HCT116 (cell line): ENCODE results near the gene AGBL1. TPM values are rescaled to one million over a fixed set of nuclear protein-coding genes. Genes with fewer than 3 reads are reported as not detected.

Experiments
- ATAC-seq: fragments of 200-7000 bp; cut with Tn5 transposase; 2 replicates; pipeline ENCODE4 v1.9.1; 2020; ENCODE audit warnings: mild to moderate bottlenecking, moderate library complexity
- BruUV-seq: library from RNA; stranded (reverse); fragments of 400-500 nt; replicated peaks from 2 replicates; lab custom pipeline; 2021; lab: Mats Ljungman, UMichigan
- CTCF ChIA-PET: fragments of 300-600 bp; sonication (Branson Sonifier 250); formaldehyde crosslinking; loops from one replicate; lab custom pipeline; 2021; ENCODE audit warnings: antibody characterized with exemption; lab: Charles Lee
- POLR2A ChIA-PET: fragments of 300-600, 350-600 bp; sonication (Branson Sonifier 250); formaldehyde crosslinking; loops from one replicate; lab custom pipeline; 2021; ENCODE audit warnings: antibody characterized with exemption; lab: Charles Lee
- RAD21 ChIA-PET, 2 experiments: fragments of 300-600 bp; sonication (Branson Sonifier 250); formaldehyde crosslinking; loops; one replicate each; lab custom pipeline; 2023; ENCODE audit warnings: low total read pairs in 2 of 2; ENCODE audit not compliant: uncharacterized antibody in 2 of 2, unreplicated experiment in 2 of 2, low non-redundant PET in 1 of 2; lab: Charles Lee
- DNase-seq: peaks from one replicate; pipeline ENCODE4 v3.0.0-alpha.2; 2010; ENCODE audit warnings: low read depth, low spot score
- H2AFZ ChIP-seq: fragments of 200-600 bp; shearing (Covaris generic), sonication (generic); 2 replicates; pipeline ENCODE4 v1.6.1; 2017; ENCODE audit warnings: low read depth, mixed run types, mixed read lengths, antibody characterized with exemption, low read length; ENCODE audit not compliant: poor library complexity, severe bottlenecking
- H3K27ac ChIP-seq: 2 replicates; pipeline ENCODE4 v1.5.1; 2012; ENCODE audit warnings: low read depth, low read length
- H3K27me3 ChIP-seq: fragments of 200-600 bp; sonication (generic); 2 replicates; pipeline ENCODE4 v1.6.1; 2016; ENCODE audit warnings: mixed run types, low read length, mixed read lengths; ENCODE audit not compliant: insufficient read depth
- H3K36me3 ChIP-seq, 2 experiments: fragments of 200-500 bp in 1 of 2; fragments of 200-600 bp in 1 of 2; sonication (Bioruptor generic) in 1 of 2; sonication (generic) in 1 of 2; 2 replicates each; pipeline versions ENCODE4 v1.5.1 to v1.6.1; 2014 to 2016; ENCODE audit warnings: low read length in 2 of 2, inconsistent platforms in 1 of 2, mixed read lengths in 1 of 2, mixed run types in 1 of 2; ENCODE audit not compliant: insufficient read depth in 2 of 2, control insufficient read depth in 1 of 2
- H3K4me1 ChIP-seq, 2 experiments: fragments of 200-600 bp in 1 of 2; sonication (generic) in 1 of 2; 2 replicates each; pipeline versions ENCODE4 v1.5.1 to v1.6.1; 2012 to 2017; ENCODE audit warnings: low read length in 2 of 2, inconsistent platforms in 1 of 2, mild to moderate bottlenecking in 1 of 2, mixed read lengths in 1 of 2, mixed run types in 1 of 2, moderate library complexity in 1 of 2; ENCODE audit not compliant: insufficient read depth in 2 of 2, control insufficient read depth in 1 of 2
- H3K4me2 ChIP-seq: fragments of 200-600 bp; sonication (generic); 2 replicates; pipeline ENCODE4 v1.6.1; 2017; ENCODE audit warnings: mixed run types, low read length, mixed read lengths
- H3K4me3 ChIP-seq, 2 experiments: fragments of 200-600 bp in 1 of 2; sonication (generic) in 1 of 2; replicated peaks in 1 of 2; 2 replicates each; pipeline ENCODE4 v1.5.1; 2011 to 2016; ENCODE audit warnings: low read length in 2 of 2, control low read depth in 1 of 2, low read depth in 1 of 2, mild to moderate bottlenecking in 1 of 2, mixed read lengths in 1 of 2, mixed run types in 1 of 2
- H3K79me2 ChIP-seq: fragments of 200-600 bp; sonication (generic); 2 replicates; pipeline ENCODE4 v1.6.1; 2017; ENCODE audit warnings: mild to moderate bottlenecking, mixed run types, low read length, moderate library complexity, mixed read lengths; ENCODE audit not compliant: insufficient read depth
- H3K9ac ChIP-seq: fragments of 200-600 bp; sonication (generic); 2 replicates; pipeline ENCODE4 v1.6.1; 2016; ENCODE audit warnings: low read length, mixed read lengths
- H3K9me2 ChIP-seq: fragments of 200-600 bp; sonication (generic), shearing (Covaris generic); 2 replicates; pipeline ENCODE4 v1.6.1; 2017; ENCODE audit warnings: mixed run types, mild to moderate bottlenecking, moderate library complexity; ENCODE audit not compliant: insufficient read depth
- H3K9me3 ChIP-seq, 2 experiments: fragments of 200-500 bp in 1 of 2; fragments of 200-600 bp in 1 of 2; sonication (Bioruptor generic) in 1 of 2; sonication (generic) in 1 of 2; 2 replicates each; pipeline ENCODE4 v1.6.1; 2014 to 2017; ENCODE audit warnings: low read length in 2 of 2, mixed read lengths in 2 of 2, inconsistent platforms in 1 of 2, low read depth in 1 of 2, mild to moderate bottlenecking in 1 of 2, mixed run types in 1 of 2, moderate library complexity in 1 of 2; ENCODE audit not compliant: control insufficient read depth in 1 of 2, insufficient read depth in 1 of 2
- H4K20me1 ChIP-seq: fragments of 200-600 bp; sonication (generic), shearing (Covaris generic); 2 replicates; pipeline ENCODE4 v1.6.1; 2017; ENCODE audit warnings: mixed run types, mild to moderate bottlenecking, moderate library complexity; ENCODE audit not compliant: insufficient read depth
- EGR1 ChIP-seq: IDR thresholded peaks from 2 replicates; pipeline ENCODE4 v1.6.1; 2012; ENCODE audit warnings: low read depth
- ELF1 ChIP-seq: IDR thresholded peaks from 2 replicates; pipeline ENCODE4 v1.6.1; 2012; ENCODE audit warnings: low read depth, borderline replicate concordance
- JUND ChIP-seq: IDR thresholded peaks from 2 replicates; pipeline ENCODE4 v1.6.1; 2012
- POLR2A ChIP-seq: IDR thresholded peaks from 2 replicates; pipeline ENCODE4 v1.7.0; 2011; ENCODE audit warnings: borderline replicate concordance; ENCODE audit not compliant: insufficient read depth, insufficient read length; ENCODE audit errors: extremely low read depth
- POLR2AphosphoS5 ChIP-seq: IDR thresholded peaks from 2 replicates; pipeline ENCODE4 v1.6.1; 2011; ENCODE audit warnings: mild to moderate bottlenecking, low read depth, low read length, moderate library complexity
- RAD21 ChIP-seq: IDR thresholded peaks from 2 replicates; pipeline ENCODE4 v1.6.1; 2012; ENCODE audit warnings: low read depth, mild to moderate bottlenecking
- SIN3A ChIP-seq: IDR thresholded peaks from 2 replicates; pipeline ENCODE4 v1.6.1; 2012; ENCODE audit warnings: low read depth
- SRF ChIP-seq: IDR thresholded peaks from 2 replicates; pipeline ENCODE4 v1.6.1; 2012; ENCODE audit warnings: low read depth
- ZFX ChIP-seq: fragments of 450-650 bp; IDR thresholded peaks from 2 replicates; pipeline ENCODE4 v1.6.1; 2017
- ZNF274 ChIP-seq: fragments of 200-500 bp; sonication (Bioruptor generic); IDR thresholded peaks from 2 replicates; pipeline ENCODE4 v1.6.1; 2014; ENCODE audit warnings: mild to moderate bottlenecking, low read depth, low read length, inconsistent platforms
- intact Hi-C: fragments of 100-400 bp; cut with micrococcal nuclease; formaldehyde crosslinking; loops from 2 replicates; pipeline ENCODE4 v1.10.0; 2022
- total RNA-seq: library from RNA; stranded (reverse); gene quantifications from one replicate; pipeline ENCODE4 v1.2.1, GENCODE V29; 2021; ENCODE audit not compliant: unreplicated experiment
- TF ChIP-seq, protein P1 (sequence below): IDR thresholded peaks from 2 replicates; pipeline ENCODE4 v1.6.1; 2011; ENCODE audit warnings: mild to moderate bottlenecking, low read length, moderate library complexity; ENCODE audit not compliant: insufficient replicate concordance; ENCODE audit errors: extremely low read depth

Gene AGBL1
- total RNA-seq, 1 experiment from 2014 or later = not detected

DNA sequence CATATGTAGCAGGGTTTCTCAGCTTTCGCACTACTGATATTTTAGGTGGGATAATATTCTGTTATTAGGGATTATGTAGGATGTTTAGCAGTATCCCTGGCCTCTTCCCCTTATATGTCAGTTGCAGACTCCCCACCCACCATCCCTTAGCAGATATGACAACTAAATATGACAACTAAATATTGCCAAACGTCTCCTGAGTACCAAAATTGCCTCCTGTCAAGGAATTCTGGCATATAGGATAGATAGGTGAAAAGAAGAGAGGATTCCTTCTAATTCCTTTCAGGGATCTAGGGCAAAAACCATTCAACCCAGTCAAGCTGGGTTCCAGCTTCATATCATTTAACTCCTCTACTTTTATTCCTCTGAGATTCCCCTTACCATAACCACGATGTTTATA is 759.8 kb downstream of the AGBL1 start:
- RAD21 ChIA-PET = no interaction called here
- no peaks in the 10 kb centered on the region for H4K20me1 ChIP-seq
- CTCF ChIA-PET = no interaction called here
- ATAC-seq (no peak), DNase-seq (no peak)
- peaks cover 10 to 25% of the 10 kb centered on the region in 2 experiments; a peak in 2 of 4 replicates for H3K9me3 ChIP-seq
- no peak overlapping the region for H3K27ac ChIP-seq
- no peaks in the 10 kb centered on the region for H3K4me1 ChIP-seq
- intact Hi-C loops = no loop called here
- no peak overlapping the region for H2AFZ ChIP-seq
- H3K79me2 ChIP-seq = no peaks in the 10 kb centered on the region
- H3K4me2 ChIP-seq = no peak overlapping the region
- H3K9ac ChIP-seq = no peak overlapping the region
- no peaks in the 10 kb centered on the region for H3K27me3 ChIP-seq
- no peaks in the 10 kb centered on the region for H3K36me3 ChIP-seq
- H3K9me2 ChIP-seq = no peaks in the 10 kb centered on the region
- no peak for TF ChIP-seq SIN3A
- TF ChIP-seq ELF1 = no peak
- TF ChIP-seq POLR2AphosphoS5 = no peak
- no peak for TF ChIP-seq ZFX
- no peak for TF ChIP-seq JUND
- no peak for TF ChIP-seq POLR2A
- TF ChIP-seq, protein P1, sequence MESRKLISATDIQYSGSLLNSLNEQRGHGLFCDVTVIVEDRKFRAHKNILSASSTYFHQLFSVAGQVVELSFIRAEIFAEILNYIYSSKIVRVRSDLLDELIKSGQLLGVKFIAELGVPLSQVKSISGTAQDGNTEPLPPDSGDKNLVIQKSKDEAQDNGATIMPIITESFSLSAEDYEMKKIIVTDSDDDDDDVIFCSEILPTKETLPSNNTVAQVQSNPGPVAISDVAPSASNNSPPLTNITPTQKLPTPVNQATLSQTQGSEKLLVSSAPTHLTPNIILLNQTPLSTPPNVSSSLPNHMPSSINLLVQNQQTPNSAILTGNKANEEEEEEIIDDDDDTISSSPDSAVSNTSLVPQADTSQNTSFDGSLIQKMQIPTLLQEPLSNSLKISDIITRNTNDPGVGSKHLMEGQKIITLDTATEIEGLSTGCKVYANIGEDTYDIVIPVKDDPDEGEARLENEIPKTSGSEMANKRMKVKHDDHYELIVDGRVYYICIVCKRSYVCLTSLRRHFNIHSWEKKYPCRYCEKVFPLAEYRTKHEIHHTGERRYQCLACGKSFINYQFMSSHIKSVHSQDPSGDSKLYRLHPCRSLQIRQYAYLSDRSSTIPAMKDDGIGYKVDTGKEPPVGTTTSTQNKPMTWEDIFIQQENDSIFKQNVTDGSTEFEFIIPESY = no peak
- TF ChIP-seq ZNF274 = no peak
- TF ChIP-seq EGR1 = no peak
- TF ChIP-seq RAD21 = no peak
- TF ChIP-seq SRF = no peak
- TF ChIP-seq, all 23 proteins: peak for 0
- H3K4me3 ChIP-seq = no peak overlapping the region
- POLR2A ChIA-PET = no interaction called here
- no TSS peak for BruUV-seq
